ENCODE results near the gene FAAP20. TPM values are rescaled to one million over a fixed set of nuclear protein-coding genes. Genes with fewer than 3 reads are reported as not detected.

Gene FAAP20
- total RNA-seq, 2 donors from 2014 or later: 19.8 to 23.6 TPM

DNA sequence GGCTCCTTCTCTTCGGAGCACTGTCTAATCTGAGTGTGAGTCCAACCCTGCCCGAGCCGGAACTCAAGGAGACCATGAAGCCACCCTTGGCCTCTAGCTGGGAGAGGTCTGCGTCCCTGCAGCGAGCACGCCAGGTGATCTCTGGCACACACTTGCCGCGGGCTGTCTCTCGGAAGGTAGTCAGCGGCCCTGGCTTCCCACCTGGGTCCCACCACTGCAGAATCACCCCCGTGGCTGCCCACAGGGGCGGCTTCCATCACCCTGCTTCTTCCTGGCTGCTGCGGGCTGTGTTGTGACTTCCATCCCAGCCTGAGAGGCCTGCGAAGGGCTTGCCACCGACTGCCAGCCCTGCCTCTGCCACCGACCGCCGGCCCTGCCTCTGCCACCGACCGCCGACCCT is 17.0 kb downstream of the FAAP20 start:
- 90 to 92% methylated on average over 2 to 21 of the region's 21 CpGs for WGBS, 2 donors
- no peak for TF ChIP-seq CTCF (IDR thresholded peaks at IDR 0.05)
- TF ChIP-seq POLR2A (IDR thresholded peaks at IDR 0.05): no peak
- Histone ChIP-seq H3K27ac (no peak overlapping the region), H3K36me3 (replicated peaks in 1 of 2; ENCODE audit: insufficient read depth in 1 of 2, low read depth in 2 of 2) (no peaks in the 10 kb centered on the region), H3K4me1 (no peaks in the 10 kb centered on the region), H3K9me3 (no peaks in the 10 kb centered on the region), H3K27me3 (no peaks in the 10 kb centered on the region), H3K4me3 (no peak overlapping the region)
- intact Hi-C loops (cut with DNase I): no loop called here
- ATAC-seq: no peak
- no peak for DNase-seq

DNA sequence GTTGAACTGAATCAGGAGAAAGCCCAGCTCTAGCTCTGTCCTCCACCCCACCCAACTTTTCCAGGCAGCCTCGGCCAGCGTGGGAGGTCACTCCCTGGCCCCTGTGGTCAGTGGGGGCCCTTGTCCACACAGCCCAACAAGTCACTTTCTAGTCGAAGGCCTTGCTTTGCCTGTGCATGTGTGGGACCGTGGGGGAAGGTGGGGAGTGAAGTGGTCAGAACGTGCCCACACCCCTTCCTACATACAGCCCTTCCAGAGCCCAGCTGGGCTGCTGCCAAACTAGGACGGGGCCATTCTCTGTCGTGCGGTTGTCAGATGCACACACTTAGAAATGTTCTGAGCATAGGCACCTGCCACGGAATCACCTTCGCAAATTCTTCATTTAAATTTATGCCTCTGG is 18.0 kb downstream of the FAAP20 start:
- 80 to 88% methylated on average over 7 to 10 of the region's 10 CpGs for WGBS, 2 donors
- no peaks in the 10 kb centered on the region for H3K27me3 ChIP-seq
- TF ChIP-seq CTCF (IDR thresholded peaks at IDR 0.05) (no peak), POLR2A (IDR thresholded peaks at IDR 0.05) (no peak)
- DNase-seq (no peak), ATAC-seq (no peak)
- H3K4me3 ChIP-seq: no peak overlapping the region
- H3K36me3 ChIP-seq (replicated peaks in 1 of 2; ENCODE audit: insufficient read depth in 1 of 2, low read depth in 2 of 2): peaks cover 0 to 2% of the 10 kb centered on the region in 2 donors
- H3K9me3 ChIP-seq: no peaks in the 10 kb centered on the region
- H3K4me1 ChIP-seq: no peaks in the 10 kb centered on the region
- intact Hi-C loops (cut with DNase I): no loop called here
- no peak overlapping the region for H3K27ac ChIP-seq

DNA sequence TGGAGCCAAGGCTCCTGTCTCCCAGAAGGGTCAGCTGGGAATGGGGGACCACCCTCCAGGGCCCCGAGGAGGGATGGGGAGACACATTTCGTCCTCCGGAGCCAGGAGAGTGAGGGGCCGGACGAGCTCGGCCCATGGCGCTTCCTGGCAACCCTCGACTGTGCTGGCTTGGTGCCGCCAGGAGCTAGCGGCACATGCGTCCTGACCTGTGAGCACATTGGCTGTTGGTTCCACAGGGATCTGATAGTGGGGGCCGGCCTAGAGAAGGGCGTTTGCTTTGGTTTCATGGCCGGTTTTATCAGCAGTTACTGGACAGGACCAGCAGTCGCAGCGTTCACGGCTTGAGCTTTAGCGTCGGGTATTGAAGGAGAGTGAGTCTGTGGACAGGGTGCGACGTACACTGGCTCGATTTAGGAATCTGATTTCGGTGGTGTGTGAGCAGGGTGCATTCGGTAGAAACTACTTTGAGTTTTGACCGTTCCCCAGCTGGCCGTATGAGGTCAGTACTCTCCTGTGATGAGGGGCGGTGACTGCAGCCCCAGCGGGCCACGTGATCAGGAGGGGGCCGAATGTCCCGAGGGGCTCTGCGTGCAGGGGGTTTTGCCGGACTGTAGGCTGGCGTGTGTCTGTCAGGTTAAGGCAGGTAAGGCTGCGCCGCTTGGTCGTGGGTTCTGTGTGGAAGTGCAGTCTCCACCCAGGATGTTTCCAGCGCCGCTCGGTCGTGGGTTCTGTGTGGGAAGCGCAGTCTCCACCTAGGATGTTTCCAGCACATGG is 18.7 kb downstream of the FAAP20 start:
- Histone ChIP-seq H3K9me3 (no peaks in the 10 kb centered on the region), H3K4me3 (no peak overlapping the region), H3K4me1 (no peaks in the 10 kb centered on the region), H3K27ac (no peak overlapping the region), H3K27me3 (no peaks in the 10 kb centered on the region), H3K36me3 (replicated peaks in 1 of 2; ENCODE audit: insufficient read depth in 1 of 2, low read depth in 2 of 2) (peaks cover 0 to 3% of the 10 kb centered on the region in 2 donors)
- ATAC-seq: no peak
- intact Hi-C loops (cut with DNase I): no loop called here
- TF ChIP-seq POLR2A (IDR thresholded peaks at IDR 0.05) (no peak), CTCF (IDR thresholded peaks at IDR 0.05) (no peak)
- DNase-seq: no peak
- 88 to 94% methylated on average over 29 to 32 of the region's 42 CpGs for WGBS, 2 donors

DNA sequence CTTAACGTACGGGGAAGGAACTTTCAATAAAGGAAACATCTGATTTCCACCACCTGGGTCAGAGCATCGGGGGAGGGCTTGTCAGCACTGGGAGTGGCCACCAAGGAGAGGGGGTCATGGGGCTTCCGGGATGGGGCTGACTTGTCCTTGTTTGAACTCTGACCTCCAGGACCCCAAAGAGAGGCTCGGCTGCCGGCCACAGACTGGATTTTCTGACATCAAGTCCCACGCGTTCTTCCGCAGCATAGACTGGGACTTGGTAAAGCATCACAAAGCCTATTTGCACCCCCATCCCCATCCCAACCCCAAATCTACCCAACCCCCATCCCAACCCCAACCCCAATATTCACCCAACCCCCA is 19.5 kb downstream of the FAAP20 start:
- TF ChIP-seq POLR2A (IDR thresholded peaks at IDR 0.05) (no peak), CTCF (IDR thresholded peaks at IDR 0.05) (no peak)
- intact Hi-C loops (cut with DNase I): no loop called here
- DNase-seq: no peak
- 83 to 93% methylated on average over 9 of the region's 9 CpGs for WGBS, 2 donors
- Histone ChIP-seq H3K4me1 (no peaks in the 10 kb centered on the region), H3K27ac (no peak overlapping the region), H3K9me3 (no peaks in the 10 kb centered on the region), H3K36me3 (replicated peaks in 1 of 2; ENCODE audit: insufficient read depth in 1 of 2, low read depth in 2 of 2) (peaks cover 0 to 3% of the 10 kb centered on the region in 2 donors), H3K27me3 (no peaks in the 10 kb centered on the region), H3K4me3 (no peak overlapping the region)
- ATAC-seq: no peak
